Measurements from ENCODE around the gene SLC37A4. TPM values are rescaled to one million over a fixed set of nuclear protein-coding genes. Genes with fewer than 3 reads are reported as not detected.
A peak's percentile ranks its signal among the peaks of the same experiment; 100 is the strongest.

Gene SLC37A4
- total RNA-seq, 2 experiments from 2014 or later = 14.8 to 16.6 TPM

- Histone ChIP-seq H3K4me3 (ENCODE audit: low read depth, low read length, poor library complexity, severe bottlenecking) (no peak overlapping the region), H4K20me1 (ENCODE audit: insufficient read depth, low read length) (no peaks in the 10 kb centered on the region), H3K9me2 (ENCODE audit: insufficient read depth, low read length) (no peaks in the 10 kb centered on the region), H3K9me3 (ENCODE audit: low read length) (no peaks in the 10 kb centered on the region), H3K4me1 (ENCODE audit: insufficient read depth, low read length, poor library complexity, severe bottlenecking) (peaks cover 21% of the 10 kb centered on the region), H3K79me2 (ENCODE audit: insufficient read depth, low read depth, low read length) (peaks cover 6% of the 10 kb centered on the region; the same call in 1 of the 2 replicates), H3K36me3 (ENCODE audit: insufficient read depth, low read length) (peaks cover 34% of the 10 kb centered on the region), H2AFZ (ENCODE audit: low read length) (no peak overlapping the region), H3K4me2 (ENCODE audit: low read length) (0 out of 2 replicates have a peak overlapping the region, but pooled peaks have one; percentile 89), H3K27ac (ENCODE audit: low read depth, low read length, poor library complexity, severe bottlenecking) (no peak overlapping the region)
- DNase-seq (ENCODE audit: low spot score) = no peak
- intact Hi-C loops (cut with micrococcal nuclease; ENCODE audit: unreplicated experiment) = no loop called here
- ChIA-PET CTCF (ENCODE audit: unreplicated experiment) (no interaction called here), POLR2A (no interaction called here)
- TF ChIP-seq EZH2phosphoT487 (IDR thresholded peaks at IDR 0.05; ENCODE audit: borderline replicate concordance, low read depth, low read length) = no peak
- TF ChIP-seq CTCF (conservative IDR thresholded peaks at IDR 0.05; ENCODE audit: low read length) = no peak
- BruUV-seq (replicated peaks) = no TSS peak
Measured at GRCh38 chr11:119027561-119028345, 2.9 kb downstream of the SLC37A4 start.

- H4K20me1 ChIP-seq (ENCODE audit: insufficient read depth, low read length) = no peaks in the 10 kb centered on the region
Measured at GRCh38 chr11:119026970-119027369, 3.7 kb downstream of the SLC37A4 start.

More at GRCh38 chr11:119026970-119027369, 3.7 kb downstream of the SLC37A4 start:
- Histone ChIP-seq H3K4me3 (ENCODE audit: low read depth, low read length, poor library complexity, severe bottlenecking) (no peak overlapping the region), H3K9me2 (ENCODE audit: insufficient read depth, low read length) (no peaks in the 10 kb centered on the region), H3K9me3 (ENCODE audit: low read length) (no peaks in the 10 kb centered on the region), H3K4me2 (ENCODE audit: low read length) (no peak overlapping the region), H3K4me1 (ENCODE audit: insufficient read depth, low read length, poor library complexity, severe bottlenecking) (peaks cover 21% of the 10 kb centered on the region), H3K27ac (ENCODE audit: low read depth, low read length, poor library complexity, severe bottlenecking) (no peak overlapping the region), H3K79me2 (ENCODE audit: insufficient read depth, low read depth, low read length) (peaks cover 6% of the 10 kb centered on the region; the same call in 1 of the 2 replicates), H2AFZ (ENCODE audit: low read length) (no peak overlapping the region), H3K36me3 (ENCODE audit: insufficient read depth, low read length) (peaks cover 42% of the 10 kb centered on the region)
- no peak for DNase-seq (ENCODE audit: low spot score)
- ChIA-PET CTCF (ENCODE audit: unreplicated experiment) (no interaction called here), POLR2A (no interaction called here)
- BruUV-seq (replicated peaks) = no TSS peak
- TF ChIP-seq CTCF (conservative IDR thresholded peaks at IDR 0.05; ENCODE audit: low read length) (no peak), EZH2phosphoT487 (IDR thresholded peaks at IDR 0.05; ENCODE audit: borderline replicate concordance, low read depth, low read length) (no peak)
- intact Hi-C loops (cut with micrococcal nuclease; ENCODE audit: unreplicated experiment) = no loop called here
